ENCODE measurements around the gene ZP2. TPM values are rescaled to one million over a fixed set of nuclear protein-coding genes. Genes with fewer than 3 reads are reported as not detected.

The ZP2 gene
- total RNA-seq, 1 experiment from 2014 or later, result not detected

GRCh38 chr16:21164521-21165168 is 46.7 kb downstream of the ZP2 start:
- H3K27ac Mint-ChIP-seq (ENCODE audit: unreplicated experiment), result no peak overlapping the region
- no peak overlapping the region for H3K4me3 ChIP-seq (ENCODE audit: low read depth, low read length)
- H3K27me3 Mint-ChIP-seq (ENCODE audit: insufficient read depth, unreplicated experiment), result no peaks in the 10 kb centered on the region
- no TSS peak for BruUV-seq (replicated peaks)
- H3K4me1 Mint-ChIP-seq (ENCODE audit: low read depth, unreplicated experiment), result no peaks in the 10 kb centered on the region
- intact Hi-C loops (cut with micrococcal nuclease; ENCODE audit: unreplicated experiment), result no loop called here
- H3K36me3 Mint-ChIP-seq (ENCODE audit: insufficient read depth, unreplicated experiment), result peaks cover 15% of the 10 kb centered on the region
- H3K27me3 ChIP-seq (replicated peaks; ENCODE audit: control insufficient read depth, insufficient read depth, low read length), result no peaks in the 10 kb centered on the region
- H3K4me1 ChIP-seq, result no peaks in the 10 kb centered on the region
- H3K9me3 ChIP-seq, result no peaks in the 10 kb centered on the region
- CTCF ChIA-PET, result no interaction called here
- H3K36me3 ChIP-seq (ENCODE audit: control insufficient read depth, insufficient read depth, low read length), result no peaks in the 10 kb centered on the region
- H3K4me3 Mint-ChIP-seq (ENCODE audit: unreplicated experiment), result no peak overlapping the region
- H3K9me3 Mint-ChIP-seq (ENCODE audit: unreplicated experiment), result no peaks in the 10 kb centered on the region
- POLR2A ChIA-PET, result no interaction called here
- TF ChIP-seq CTCF (IDR thresholded peaks at IDR 0.05; ENCODE audit: insufficient read depth in 1 of 2, low read depth in 1 of 2, low read length in 1 of 2, severe bottlenecking in 1 of 2, unreplicated experiment in 1 of 2), result no peak
- no peak for DNase-seq

- Histone ChIP-seq H3K4me1 (no peaks in the 10 kb centered on the region), H3K4me3 (ENCODE audit: low read depth, low read length) (no peak overlapping the region), H3K27me3 (replicated peaks; ENCODE audit: control insufficient read depth, insufficient read depth, low read length) (no peaks in the 10 kb centered on the region), H3K9me3 (no peaks in the 10 kb centered on the region), H3K36me3 (ENCODE audit: control insufficient read depth, insufficient read depth, low read length) (no peaks in the 10 kb centered on the region)
- Mint-ChIP-seq H3K4me1 (ENCODE audit: low read depth, unreplicated experiment) (no peaks in the 10 kb centered on the region), H3K9me3 (ENCODE audit: unreplicated experiment) (no peaks in the 10 kb centered on the region), H3K27me3 (ENCODE audit: insufficient read depth, unreplicated experiment) (no peaks in the 10 kb centered on the region), H3K4me3 (ENCODE audit: unreplicated experiment) (no peak overlapping the region), H3K27ac (ENCODE audit: unreplicated experiment) (no peak overlapping the region), H3K36me3 (ENCODE audit: insufficient read depth, unreplicated experiment) (peaks cover 22% of the 10 kb centered on the region)
- no TSS peak for BruUV-seq (replicated peaks)
- DNase-seq, result no peak
- no peak for TF ChIP-seq CTCF (IDR thresholded peaks at IDR 0.05; ENCODE audit: insufficient read depth in 1 of 2, low read depth in 1 of 2, low read length in 1 of 2, severe bottlenecking in 1 of 2, unreplicated experiment in 1 of 2)
- ChIA-PET POLR2A (interaction anchor here (0.7 kb wide), 1 partner anchor 477 kb away, joined by 4 read pairs; no protein-coding TSS in a partner anchor), CTCF (no interaction called here)
- intact Hi-C loops (cut with micrococcal nuclease; ENCODE audit: unreplicated experiment), result no loop called here
Observed at GRCh38 chr16:21163576-21163975, 47.8 kb downstream of the ZP2 start.

GRCh38 chr16:21162661-21163151 is 48.7 kb downstream of the ZP2 start:
- ChIA-PET POLR2A (interaction anchor here (0.7 kb wide), 1 partner anchor 478 kb away, joined by 4 read pairs; no protein-coding TSS in a partner anchor), CTCF (no interaction called here)
- no peak overlapping the region for H3K4me3 ChIP-seq (ENCODE audit: low read depth, low read length)
- Mint-ChIP-seq H3K27me3 (ENCODE audit: insufficient read depth, unreplicated experiment) (no peaks in the 10 kb centered on the region), H3K4me3 (ENCODE audit: unreplicated experiment) (no peak overlapping the region), H3K36me3 (ENCODE audit: insufficient read depth, unreplicated experiment) (peaks cover 22% of the 10 kb centered on the region), H3K9me3 (ENCODE audit: unreplicated experiment) (no peaks in the 10 kb centered on the region), H3K4me1 (ENCODE audit: low read depth, unreplicated experiment) (no peaks in the 10 kb centered on the region), H3K27ac (ENCODE audit: unreplicated experiment) (no peak overlapping the region)
- BruUV-seq (replicated peaks), result no TSS peak
- no peaks in the 10 kb centered on the region for H3K27me3 ChIP-seq (replicated peaks; ENCODE audit: control insufficient read depth, insufficient read depth, low read length)
- no peak for TF ChIP-seq CTCF (IDR thresholded peaks at IDR 0.05; ENCODE audit: insufficient read depth in 1 of 2, low read depth in 1 of 2, low read length in 1 of 2, severe bottlenecking in 1 of 2, unreplicated experiment in 1 of 2)
- no peaks in the 10 kb centered on the region for H3K9me3 ChIP-seq
- no peak for DNase-seq
- intact Hi-C loops (cut with micrococcal nuclease; ENCODE audit: unreplicated experiment), result no loop called here
- no peaks in the 10 kb centered on the region for H3K4me1 ChIP-seq
- no peaks in the 10 kb centered on the region for H3K36me3 ChIP-seq (ENCODE audit: control insufficient read depth, insufficient read depth, low read length)

Measured in Caco-2 (cell line).